MCF 10A (cell line): ENCODE data around the gene CSMD2. TPM values are rescaled to one million over a fixed set of nuclear protein-coding genes. Genes with fewer than 3 reads are reported as not detected.

Source experiments
- BruUV-seq: library from RNA; stranded (reverse); fragments of 400-500 nt; replicated peaks from 2 replicates; lab custom pipeline; 2021; lab: Mats Ljungman, UMichigan
- CTCF ChIA-PET: fragments of 300-600 bp; sonication (Branson Sonifier 250); formaldehyde crosslinking; extraction: SDS; loops from one replicate; lab custom pipeline; 2021; ENCODE audit warnings: antibody characterized with exemption, inconsistent platforms; lab: Yijun Ruan, JAX
- POLR2A ChIA-PET: fragments of 300-600, 350-650 bp; sonication (Branson Sonifier 250); formaldehyde crosslinking; extraction: SDS; loops from one replicate; lab custom pipeline; 2020; ENCODE audit warnings: antibody characterized with exemption, inconsistent platforms; lab: Yijun Ruan, JAX
- DNase-seq: peaks from one replicate; pipeline ENCODE4 v3.0.0-alpha.2; 2018; ENCODE audit not compliant: unreplicated experiment
- H3K27ac Mint-ChIP-seq: one replicate; pipeline ENCODE4 v1.8.0; 2022; ENCODE audit warnings: mild to moderate bottlenecking, low read depth, mixed read lengths; ENCODE audit not compliant: unreplicated experiment
- H3K27me3 Mint-ChIP-seq: one replicate; pipeline ENCODE4 v1.8.0; 2022; ENCODE audit warnings: mixed read lengths; ENCODE audit not compliant: insufficient read depth, unreplicated experiment
- H3K36me3 Mint-ChIP-seq: one replicate; pipeline ENCODE4 v1.8.0; 2022; ENCODE audit warnings: mild to moderate bottlenecking, moderate library complexity, mixed read lengths; ENCODE audit not compliant: insufficient read depth, unreplicated experiment
- H3K4me1 Mint-ChIP-seq: one replicate; pipeline ENCODE4 v1.8.0; 2022; ENCODE audit warnings: mixed read lengths; ENCODE audit not compliant: insufficient read depth, unreplicated experiment
- H3K4me3 Mint-ChIP-seq: one replicate; pipeline ENCODE4 v1.8.0; 2022; ENCODE audit warnings: mild to moderate bottlenecking, moderate library complexity, mixed read lengths; ENCODE audit not compliant: unreplicated experiment
- H3K9me3 Mint-ChIP-seq: one replicate; pipeline ENCODE4 v1.8.0; 2022; ENCODE audit warnings: mixed read lengths; ENCODE audit not compliant: unreplicated experiment
- CTCF ChIP-seq: fragments of 200-600 bp; IDR thresholded peaks from one replicate; pipeline ENCODE4 v1.8.0; 2022; ENCODE audit warnings: antibody characterized with exemption, mild to moderate bottlenecking; ENCODE audit not compliant: unreplicated experiment
- intact Hi-C: fragments of 100-400 bp; cut with micrococcal nuclease; formaldehyde crosslinking; loops from 2 replicates; pipeline ENCODE4 v1.14.1; 2022
- total RNA-seq: library from RNA; stranded (reverse); gene quantifications from 2 replicates; pipeline ENCODE4 v1.2.3, GENCODE V29; 2022

The CSMD2 gene
- total RNA-seq, 1 experiment from 2014 or later = not detected

- DNase-seq = no peak
- intact Hi-C loops = no loop called here
- Mint-ChIP-seq H3K36me3 (no peaks in the 10 kb centered on the region), H3K27me3 (no peaks in the 10 kb centered on the region), H3K9me3 (peaks cover 23% of the 10 kb centered on the region), H3K4me1 (no peaks in the 10 kb centered on the region), H3K4me3 (no peak overlapping the region), H3K27ac (no peak overlapping the region)
- TF ChIP-seq CTCF = no peak
- POLR2A ChIA-PET = interaction anchor here (0.6 kb wide), 1 partner anchor 63 kb away, joined by 4 read pairs; no protein-coding TSS in a partner anchor
- no TSS peak for BruUV-seq
- CTCF ChIA-PET = no interaction called here
Measured at GRCh38 chr1:33864460-33865389, 300.3 kb downstream of the CSMD2 start.

GRCh38 chr1:33863779-33864178 lies 301.3 kb downstream of the CSMD2 start, which contains the start of gene HMGB4:
TSS of gene HMGB4 (plus strand) at chr1:33864079. CDS start at chr1:33864192, 113 bp downstream.
- no TSS peak for BruUV-seq
- Mint-ChIP-seq H3K4me3 (no peak within 1 kb of the TSS), H3K36me3 (no peaks in the 10 kb centered on the region), H3K4me1 (no peaks in the 10 kb centered on the region), H3K27me3 (no peaks in the 10 kb centered on the region), H3K27ac (no peak within 1 kb of the TSS), H3K9me3 (peaks cover 25% of the 10 kb centered on the region)
- CTCF ChIA-PET = no interaction called here
- no peak for TF ChIP-seq CTCF
- DNase-seq = no peak
- POLR2A ChIA-PET = interaction anchor here (0.6 kb wide), 1 partner anchor 483 kb away, joined by 3 read pairs; no protein-coding TSS in a partner anchor
- intact Hi-C loops = no loop called here

DNA sequence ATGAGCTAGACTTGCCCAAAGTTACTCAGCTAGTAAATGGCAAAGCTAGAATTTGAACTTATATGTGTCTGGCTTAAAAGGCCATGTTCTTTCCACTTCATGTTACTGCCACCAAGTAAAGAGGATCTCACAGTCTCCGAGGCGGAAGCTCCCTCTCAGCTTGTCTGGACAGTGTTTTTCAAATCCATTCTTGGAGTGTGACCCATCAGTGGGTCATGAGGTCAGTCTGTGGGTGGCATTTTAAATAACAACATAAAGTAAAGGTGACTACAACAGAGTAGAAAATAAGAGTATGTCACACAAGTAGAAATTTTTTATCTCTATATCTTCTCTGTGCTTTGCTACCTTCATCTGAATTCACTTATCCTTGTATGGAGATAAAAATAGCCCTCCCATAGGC lies 304.4 kb downstream of the CSMD2 start:
- ChIA-PET POLR2A (interaction anchor here (0.7 kb wide), 1 partner anchor 307 kb away, joined by 3 read pairs; no protein-coding TSS in a partner anchor), CTCF (no interaction called here)
- BruUV-seq = no TSS peak
- Mint-ChIP-seq H3K4me1 (no peaks in the 10 kb centered on the region), H3K27ac (no peak overlapping the region), H3K4me3 (no peak overlapping the region), H3K36me3 (no peaks in the 10 kb centered on the region), H3K9me3 (peaks cover 13% of the 10 kb centered on the region), H3K27me3 (no peaks in the 10 kb centered on the region)
- intact Hi-C loops = no loop called here
- DNase-seq = no peak
- no peak for TF ChIP-seq CTCF

GRCh38 chr1:33854091-33854490 lies 310.9 kb downstream of the CSMD2 start:
- Mint-ChIP-seq H3K36me3 (no peaks in the 10 kb centered on the region), H3K27me3 (no peaks in the 10 kb centered on the region), H3K9me3 (peaks cover 18% of the 10 kb centered on the region), H3K4me1 (no peaks in the 10 kb centered on the region), H3K27ac (no peak overlapping the region), H3K4me3 (no peak overlapping the region)
- DNase-seq = no peak
- CTCF ChIA-PET = no interaction called here
- POLR2A ChIA-PET = no interaction called here
- intact Hi-C loops = no loop called here
- no TSS peak for BruUV-seq
- TF ChIP-seq CTCF = no peak
